SK-N-MC (cell line): ENCODE measurements around the gene BRMS1L.
"Not testable (repeated sequence)": the region's sequence is repeated elsewhere in the genome, so short reads cannot be mapped to it uniquely, and the experiment has no call there.

Experiments
- DNase-seq: peaks from one replicate; pipeline ENCODE4 v3.0.0-alpha.2; 2011; ENCODE audit warnings: low read depth, low spot score
- H3K27ac ChIP-seq: fragments of 200-600 bp; sonication (generic); 2 replicates; pipeline ENCODE4 v1.5.1; 2016; ENCODE audit warnings: mixed run types
- H3K36me3 ChIP-seq: fragments of 200-600 bp; sonication (generic); 2 replicates; pipeline ENCODE4 v1.6.1; 2017; ENCODE audit warnings: antibody characterized with exemption, low read length, mixed read lengths; ENCODE audit not compliant: insufficient read depth
- H3K4me3 ChIP-seq: fragments of 200-600 bp; sonication (generic); 2 replicates; pipeline ENCODE4 v1.5.1; 2016
- H3K9ac ChIP-seq: fragments of 200-600 bp; sonication (generic); 2 replicates; pipeline ENCODE4 v1.8.0; 2017; ENCODE audit warnings: mixed run types, mixed read lengths; ENCODE audit not compliant: insufficient read length
- H3K9me3 ChIP-seq: fragments of 200-600 bp; sonication (generic); 2 replicates; pipeline ENCODE4 v1.6.1; 2017; ENCODE audit warnings: low read depth, mild to moderate bottlenecking, antibody characterized with exemption, low read length, moderate library complexity, mixed read lengths
- EZH2 ChIP-seq: fragments of 200-600 bp; sonication (generic); IDR thresholded peaks from one replicate; pipeline ENCODE4 v1.6.1; 2017; ENCODE audit warnings: antibody characterized with exemption
- FOXP2 ChIP-seq: optimal IDR thresholded peaks from 2 replicates; pipeline ENCODE3; 2011; ENCODE audit warnings: mild to moderate bottlenecking, moderate library complexity; ENCODE audit not compliant: insufficient read depth; ENCODE audit errors: extremely low read length, control extremely low read depth
- POLR2AphosphoS5 ChIP-seq: IDR thresholded peaks from 2 replicates; pipeline ENCODE4 v1.6.1; 2012; ENCODE audit warnings: mild to moderate bottlenecking, low read depth, low read length, borderline replicate concordance

Gene BRMS1L

DNA sequence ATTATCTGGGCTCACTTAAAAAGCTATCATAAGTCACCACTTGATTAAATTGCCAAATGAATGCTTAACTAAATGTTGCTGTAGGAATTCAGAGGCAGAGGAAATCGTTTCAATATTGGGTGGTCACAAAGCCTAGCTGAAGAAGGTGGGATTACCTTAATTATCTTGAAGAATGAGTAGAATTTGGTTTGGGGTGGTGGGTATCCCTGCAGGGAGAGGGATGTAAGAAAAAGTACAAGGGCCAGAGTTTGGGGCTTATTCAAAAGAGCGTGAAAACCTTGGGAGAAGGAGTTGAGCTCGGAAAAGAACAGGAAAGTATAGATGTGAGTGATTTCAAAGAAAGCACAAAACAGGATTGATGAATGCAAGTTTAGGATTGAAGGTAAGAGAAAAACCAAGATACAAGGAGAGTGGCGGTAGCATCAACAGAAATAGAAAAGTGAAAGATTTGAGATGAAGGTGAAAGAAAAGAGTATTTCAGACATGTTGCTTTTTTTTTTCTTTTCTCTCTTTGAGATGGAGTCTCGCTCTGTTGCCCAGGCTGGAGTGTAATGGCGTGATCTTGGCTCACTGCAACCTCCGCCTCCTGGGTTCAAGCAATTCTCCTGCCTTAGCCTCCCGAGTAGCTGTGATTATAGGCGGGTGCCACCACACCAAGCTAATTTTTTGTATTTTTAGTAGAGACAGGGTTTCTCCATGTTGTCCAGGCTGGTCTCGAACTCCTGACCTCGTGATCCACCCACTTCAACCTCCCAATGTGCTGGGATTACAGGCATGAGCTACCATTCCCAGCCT is 1.7 kb downstream of the BRMS1L start:
- H3K9ac ChIP-seq = peak overlapping the region; percentile 95
- no peak overlapping the region for H3K27ac ChIP-seq

GRCh38 chr14:35829449-35829848 is 3.3 kb downstream of the BRMS1L start:
- no peak overlapping the region for H3K9ac ChIP-seq
- DNase-seq = no peak
- no peaks in the 10 kb centered on the region for H3K9me3 ChIP-seq
- no peak overlapping the region for H3K27ac ChIP-seq
- no peak overlapping the region for H3K4me3 ChIP-seq
- no peak for TF ChIP-seq EZH2
- TF ChIP-seq POLR2AphosphoS5 = no peak
- TF ChIP-seq FOXP2 = no peak
- H3K36me3 ChIP-seq = peaks cover 25% of the 10 kb centered on the region

More for the DNA sequence above, 1.7 kb downstream of the BRMS1L start:
- Histone ChIP-seq H3K9me3 (no peaks in the 10 kb centered on the region), H3K4me3 (peak overlapping the region; percentile 97), H3K36me3 (peaks cover 16% of the 10 kb centered on the region)
- no peak for DNase-seq
- no peak for TF ChIP-seq FOXP2
- no peak for TF ChIP-seq EZH2
- TF ChIP-seq POLR2AphosphoS5 = no peak

GRCh38 chr14:35835208-35835982 is 9.3 kb downstream of the BRMS1L start:
- TF ChIP-seq FOXP2 = no peak
- Histone ChIP-seq H3K36me3 (peaks cover 65% of the 10 kb centered on the region), H3K9me3 (no peaks in the 10 kb centered on the region), H3K4me3 (no peak overlapping the region), H3K27ac (no peak overlapping the region), H3K9ac (no peak overlapping the region)
- DNase-seq = no peak

DNA sequence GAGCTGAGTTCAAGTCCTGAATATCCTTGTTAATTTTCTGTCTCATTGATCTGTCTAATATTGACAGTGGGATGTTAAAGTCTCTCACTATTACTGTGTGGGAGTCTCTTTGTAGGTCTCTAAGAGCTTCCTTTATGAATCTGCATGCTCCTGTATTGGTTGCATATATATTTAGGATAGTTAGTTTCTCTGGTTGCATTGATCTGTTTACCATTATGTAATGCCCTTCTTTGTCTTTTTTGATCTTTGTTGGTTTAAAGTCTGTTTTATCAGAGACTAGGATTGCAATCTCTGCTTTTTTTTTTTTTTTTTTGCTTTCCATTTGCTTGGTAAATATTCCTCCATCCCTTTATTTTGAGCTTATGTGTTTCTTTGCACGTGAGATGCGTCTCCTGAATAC is 15.6 kb downstream of the BRMS1L start:
- not testable (repeated sequence) for DNase-seq, H3K9ac ChIP-seq, H3K27ac ChIP-seq, H3K4me3 ChIP-seq, H3K9me3 ChIP-seq
- H3K36me3 ChIP-seq = peaks cover 56% of the 10 kb centered on the region

GRCh38 chr14:35842245-35842644 is 16.1 kb downstream of the BRMS1L start:
- H3K36me3 ChIP-seq = peaks cover 52% of the 10 kb centered on the region
- DNase-seq, H3K9me3 ChIP-seq: not testable (repeated sequence)

GRCh38 chr14:35844494-35844893 is 18.4 kb downstream of the BRMS1L start:
- no peak for DNase-seq
- Histone ChIP-seq H3K27ac (no peak overlapping the region), H3K9ac (no peak overlapping the region), H3K36me3 (peaks cover 47% of the 10 kb centered on the region), H3K9me3 (no peaks in the 10 kb centered on the region), H3K4me3 (no peak overlapping the region)
- TF ChIP-seq POLR2AphosphoS5 = no peak

More at GRCh38 chr14:35842245-35842644, 16.1 kb downstream of the BRMS1L start:
- H3K27ac ChIP-seq, H3K4me3 ChIP-seq, H3K9ac ChIP-seq: not testable (repeated sequence)

- no peak for TF ChIP-seq POLR2AphosphoS5
- TF ChIP-seq EZH2 = no peak
- H3K4me3 ChIP-seq = no peak overlapping the region
- H3K9ac ChIP-seq = no peak overlapping the region
- H3K9me3 ChIP-seq = no peaks in the 10 kb centered on the region
- peaks cover 58% of the 10 kb centered on the region for H3K36me3 ChIP-seq
- DNase-seq = no peak
- no peak overlapping the region for H3K27ac ChIP-seq
These were observed 21.5 kb downstream of the BRMS1L start for GRCh38 chr14:35847636-35848035.

- no peak for TF ChIP-seq FOXP2
- TF ChIP-seq POLR2AphosphoS5 = no peak
- no peak for TF ChIP-seq EZH2
- H3K9ac ChIP-seq = no peak overlapping the region
- H3K36me3 ChIP-seq = peaks cover 49% of the 10 kb centered on the region
- H3K9me3 ChIP-seq = no peaks in the 10 kb centered on the region
- H3K27ac ChIP-seq = no peak overlapping the region
- no peak overlapping the region for H3K4me3 ChIP-seq
- DNase-seq = no peak
These were observed 23.0 kb downstream of the BRMS1L start for GRCh38 chr14:35849122-35849521.

- no peak overlapping the region for H3K4me3 ChIP-seq
- H3K27ac ChIP-seq = no peak overlapping the region
- no peak for TF ChIP-seq POLR2AphosphoS5
- no peak for TF ChIP-seq EZH2
- TF ChIP-seq FOXP2 = no peak
- no peak for DNase-seq
- H3K9ac ChIP-seq = no peak overlapping the region
- peaks cover 40% of the 10 kb centered on the region for H3K36me3 ChIP-seq
- H3K9me3 ChIP-seq = no peaks in the 10 kb centered on the region
These were observed 25.7 kb downstream of the BRMS1L start for GRCh38 chr14:35851823-35852222.
